Chondrocyte (in vitro differentiated cells): Measurements from ENCODE around the gene DPYSL3. TPM values are rescaled to one million over a fixed set of nuclear protein-coding genes. Genes with fewer than 3 reads are reported as not detected.

ENCODE experiments used
- DNase-seq: peaks from one replicate; pipeline ENCODE4 v3.0.0; 2021; ENCODE audit warnings: mixed read lengths, low spot score
- H3K27ac Mint-ChIP-seq: one replicate; pipeline ENCODE4 v1.8.0; 2021; ENCODE audit warnings: mild to moderate bottlenecking, moderate library complexity, mixed read lengths; ENCODE audit not compliant: unreplicated experiment
- H3K27me3 Mint-ChIP-seq: 2 replicates; pipeline ENCODE4 v1.8.0; 2021; ENCODE audit warnings: low read depth, mixed read lengths
- H3K36me3 Mint-ChIP-seq: 2 replicates; pipeline ENCODE4 v1.8.0; 2021; ENCODE audit warnings: low read depth, mixed read lengths
- H3K4me1 Mint-ChIP-seq: 2 replicates; pipeline ENCODE4 v1.8.0; 2021; ENCODE audit warnings: low read depth, mild to moderate bottlenecking, mixed read lengths
- H3K4me3 Mint-ChIP-seq: one replicate; pipeline ENCODE4 v1.8.0; 2021; ENCODE audit warnings: mild to moderate bottlenecking, moderate library complexity, mixed read lengths; ENCODE audit not compliant: unreplicated experiment
- H3K9me3 Mint-ChIP-seq: 2 replicates; pipeline ENCODE4 v1.8.0; 2021; ENCODE audit warnings: low read depth, mixed read lengths
- total RNA-seq: library from RNA; stranded (reverse); gene quantifications from 3 replicates; pipeline ENCODE4 v1.2.1, GENCODE V29; 2021
- TF ChIP-seq, protein P1 (sequence below): fragments of 200-600 bp; sonication (generic); IDR thresholded peaks from 2 replicates; pipeline ENCODE4 v1.5.0; 2021; ENCODE audit warnings: antibody characterized with exemption, mild to moderate bottlenecking, moderate library complexity

Gene DPYSL3
- total RNA-seq, 1 donor from 2014 or later, result 60.4 TPM

DNA sequence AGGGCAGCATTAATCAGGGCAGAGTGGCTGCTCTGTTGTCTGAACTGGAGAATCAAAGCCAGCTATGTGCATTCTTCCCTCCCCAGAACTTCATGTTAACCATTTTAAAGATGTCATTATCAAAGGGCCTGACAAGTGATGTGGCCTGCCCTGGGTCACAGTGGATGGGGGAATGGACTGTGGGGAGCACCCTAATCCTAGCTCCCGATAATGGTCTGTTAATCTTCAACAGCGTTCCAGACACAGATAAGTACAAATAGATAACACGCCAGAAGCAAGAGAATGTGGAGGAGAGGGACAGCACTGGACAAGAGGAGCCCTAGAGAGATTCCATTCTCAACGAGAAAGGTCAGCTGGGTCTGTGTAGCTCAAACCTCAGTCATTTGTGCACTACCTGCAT lies 77.5 kb downstream of the DPYSL3 start:
- no peaks in the 10 kb centered on the region for H3K9me3 Mint-ChIP-seq
- TF ChIP-seq, protein P1, sequence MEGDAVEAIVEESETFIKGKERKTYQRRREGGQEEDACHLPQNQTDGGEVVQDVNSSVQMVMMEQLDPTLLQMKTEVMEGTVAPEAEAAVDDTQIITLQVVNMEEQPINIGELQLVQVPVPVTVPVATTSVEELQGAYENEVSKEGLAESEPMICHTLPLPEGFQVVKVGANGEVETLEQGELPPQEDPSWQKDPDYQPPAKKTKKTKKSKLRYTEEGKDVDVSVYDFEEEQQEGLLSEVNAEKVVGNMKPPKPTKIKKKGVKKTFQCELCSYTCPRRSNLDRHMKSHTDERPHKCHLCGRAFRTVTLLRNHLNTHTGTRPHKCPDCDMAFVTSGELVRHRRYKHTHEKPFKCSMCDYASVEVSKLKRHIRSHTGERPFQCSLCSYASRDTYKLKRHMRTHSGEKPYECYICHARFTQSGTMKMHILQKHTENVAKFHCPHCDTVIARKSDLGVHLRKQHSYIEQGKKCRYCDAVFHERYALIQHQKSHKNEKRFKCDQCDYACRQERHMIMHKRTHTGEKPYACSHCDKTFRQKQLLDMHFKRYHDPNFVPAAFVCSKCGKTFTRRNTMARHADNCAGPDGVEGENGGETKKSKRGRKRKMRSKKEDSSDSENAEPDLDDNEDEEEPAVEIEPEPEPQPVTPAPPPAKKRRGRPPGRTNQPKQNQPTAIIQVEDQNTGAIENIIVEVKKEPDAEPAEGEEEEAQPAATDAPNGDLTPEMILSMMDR, result no peak
- peaks cover 52% of the 10 kb centered on the region for H3K4me1 Mint-ChIP-seq
- no peak for DNase-seq
- no peak overlapping the region for H3K27ac Mint-ChIP-seq
- no peak overlapping the region for H3K4me3 Mint-ChIP-seq
- H3K27me3 Mint-ChIP-seq, result no peaks in the 10 kb centered on the region
- H3K36me3 Mint-ChIP-seq, result peaks cover 2% of the 10 kb centered on the region

DNA sequence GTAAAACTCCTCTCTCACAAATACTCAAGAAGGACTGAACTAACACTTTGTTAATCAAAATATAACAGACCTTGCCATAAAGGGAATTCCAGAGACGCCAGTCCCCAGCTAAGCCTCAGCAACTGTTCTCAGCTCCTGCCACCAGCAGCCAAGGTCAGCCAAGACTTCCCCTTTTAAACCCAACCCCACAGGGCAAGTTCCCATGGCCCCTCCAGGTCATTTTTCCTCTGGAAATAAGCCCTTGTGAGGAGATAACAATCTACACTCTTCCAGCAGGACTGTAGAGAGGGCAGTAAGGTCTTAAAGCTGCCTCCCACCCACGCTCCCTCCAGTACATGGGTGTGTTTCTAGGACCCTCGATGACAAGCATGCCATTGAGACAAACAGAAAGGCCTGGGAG lies 78.3 kb downstream of the DPYSL3 start:
- no peak overlapping the region for H3K4me3 Mint-ChIP-seq
- no peaks in the 10 kb centered on the region for H3K27me3 Mint-ChIP-seq
- H3K36me3 Mint-ChIP-seq, result peaks cover 2% of the 10 kb centered on the region
- TF ChIP-seq, protein P1, result no peak
- no peak for DNase-seq
- H3K9me3 Mint-ChIP-seq, result no peaks in the 10 kb centered on the region
- peak overlapping the region; percentile 77 for H3K27ac Mint-ChIP-seq
- peaks cover 52% of the 10 kb centered on the region for H3K4me1 Mint-ChIP-seq

DNA sequence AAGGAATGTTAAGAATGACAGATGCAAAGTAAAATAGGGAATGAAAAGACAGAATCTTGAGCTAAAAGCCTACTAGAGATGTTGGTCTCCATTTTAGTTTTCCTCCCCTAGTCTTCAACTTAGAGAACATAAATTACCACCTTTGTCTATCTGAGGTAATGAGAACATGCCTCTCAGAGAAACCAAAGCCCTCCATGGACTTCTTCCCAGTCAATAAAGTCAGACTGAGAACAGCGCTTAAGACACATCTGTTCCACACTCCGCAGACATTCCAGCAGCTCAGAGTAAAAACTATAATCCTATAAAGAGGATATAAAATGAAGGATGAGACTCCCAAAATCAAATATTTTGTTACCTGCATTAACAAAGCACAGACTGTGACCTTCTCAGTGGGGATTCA lies 79.2 kb downstream of the DPYSL3 start:
- H3K27ac Mint-ChIP-seq, result no peak overlapping the region
- no peak overlapping the region for H3K4me3 Mint-ChIP-seq
- no peaks in the 10 kb centered on the region for H3K9me3 Mint-ChIP-seq
- TF ChIP-seq, protein P1, result no peak
- H3K4me1 Mint-ChIP-seq, result peaks cover 50% of the 10 kb centered on the region
- H3K27me3 Mint-ChIP-seq, result no peaks in the 10 kb centered on the region
- H3K36me3 Mint-ChIP-seq, result peaks cover 2% of the 10 kb centered on the region
- DNase-seq, result no peak

DNA sequence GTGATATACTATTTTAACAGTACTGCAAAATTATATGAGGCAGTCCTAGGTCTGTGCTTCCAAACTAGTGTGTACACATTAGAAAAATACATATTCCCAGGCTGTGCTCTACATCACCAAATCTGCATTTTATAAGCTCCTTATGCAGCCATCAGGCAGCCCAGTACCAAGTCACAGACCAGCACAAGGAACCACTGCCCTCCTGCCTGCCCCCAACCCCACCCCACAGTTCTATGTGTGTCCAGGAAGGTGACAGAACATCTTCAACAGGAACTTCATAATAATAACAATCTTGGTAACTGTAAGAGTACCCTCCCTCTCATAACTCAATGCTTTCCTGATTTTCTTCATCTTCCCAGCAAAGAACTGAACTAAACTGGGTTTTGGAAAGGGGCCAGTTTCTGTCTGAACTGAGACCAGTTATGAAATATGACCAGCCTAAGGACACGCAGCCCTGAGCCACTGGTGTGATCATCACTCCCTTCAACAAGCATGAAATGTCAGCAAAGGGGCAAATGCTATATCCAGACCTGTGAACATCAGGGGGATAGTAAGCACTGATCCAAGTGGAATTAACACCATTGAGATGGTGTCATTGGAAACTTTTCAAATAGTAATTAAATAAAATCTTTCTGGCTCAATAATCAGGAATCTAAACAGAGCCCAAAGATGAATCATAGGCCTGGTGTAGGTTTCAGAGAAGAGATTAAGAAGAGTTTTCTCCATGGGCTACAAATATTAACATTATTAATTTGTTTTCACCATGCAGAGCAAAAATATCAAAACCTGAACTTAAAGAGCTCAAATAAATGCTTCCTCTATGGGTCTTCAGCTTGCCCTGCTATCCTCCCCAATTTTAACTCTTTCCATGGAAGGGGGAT lies 82.1 kb downstream of the DPYSL3 start:
- H3K9me3 Mint-ChIP-seq, result no peaks in the 10 kb centered on the region

DNA sequence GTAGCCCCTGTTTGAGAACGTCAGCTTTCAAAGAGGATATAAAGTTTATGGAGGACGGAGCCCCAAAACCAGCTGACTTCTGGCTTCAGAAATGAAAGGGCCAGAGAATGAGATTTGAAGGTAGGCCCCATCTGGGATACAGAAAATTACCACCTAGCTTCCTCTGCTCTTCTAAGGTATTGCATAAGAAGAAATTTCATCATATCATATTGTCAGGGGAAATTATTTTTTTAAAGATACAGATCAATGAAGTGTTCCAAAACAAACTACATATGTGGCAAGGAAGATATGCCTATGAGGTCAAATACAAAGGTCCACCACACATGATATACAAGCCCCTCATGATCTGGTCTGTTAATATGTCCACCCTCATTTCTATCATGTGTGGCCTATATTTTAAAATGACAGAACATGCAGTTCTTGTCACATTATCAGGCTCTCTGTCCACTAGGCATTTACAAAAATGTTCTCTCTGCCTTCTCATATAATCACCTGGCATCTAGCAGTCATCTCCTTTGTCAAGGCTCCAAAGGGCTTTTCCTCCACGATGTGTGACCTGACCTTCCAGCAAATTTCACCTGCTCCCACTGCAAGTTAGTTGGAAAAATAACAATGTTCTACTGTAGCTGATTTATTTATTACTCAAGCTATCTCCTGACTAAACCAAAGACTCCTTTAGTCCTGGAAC lies 83.1 kb downstream of the DPYSL3 start:
- TF ChIP-seq, protein P1, result no peak
- DNase-seq, result no peak
- no peaks in the 10 kb centered on the region for H3K27me3 Mint-ChIP-seq

More for the DNA sequence above, 82.1 kb downstream of the DPYSL3 start:
- Mint-ChIP-seq H3K36me3 (peaks cover 7% of the 10 kb centered on the region), H3K27me3 (no peaks in the 10 kb centered on the region), H3K4me3 (no peak overlapping the region), H3K27ac (peak overlapping the region; percentile 39), H3K4me1 (peaks cover 46% of the 10 kb centered on the region)
- no peak for DNase-seq
- TF ChIP-seq, protein P1, result no peak

More for the DNA sequence above, 83.1 kb downstream of the DPYSL3 start:
- peak overlapping the region; percentile 19 for H3K27ac Mint-ChIP-seq
- H3K9me3 Mint-ChIP-seq, result peaks cover 7% of the 10 kb centered on the region
- H3K4me1 Mint-ChIP-seq, result peaks cover 39% of the 10 kb centered on the region
- H3K4me3 Mint-ChIP-seq, result no peak overlapping the region
- peaks cover 12% of the 10 kb centered on the region for H3K36me3 Mint-ChIP-seq
